ENCODE data around the gene SNX10.

GRCh38 chr7:26343837-26344236 lies 52.2 kb downstream of the SNX10 start:
- TF ChIP-seq, protein P1, sequence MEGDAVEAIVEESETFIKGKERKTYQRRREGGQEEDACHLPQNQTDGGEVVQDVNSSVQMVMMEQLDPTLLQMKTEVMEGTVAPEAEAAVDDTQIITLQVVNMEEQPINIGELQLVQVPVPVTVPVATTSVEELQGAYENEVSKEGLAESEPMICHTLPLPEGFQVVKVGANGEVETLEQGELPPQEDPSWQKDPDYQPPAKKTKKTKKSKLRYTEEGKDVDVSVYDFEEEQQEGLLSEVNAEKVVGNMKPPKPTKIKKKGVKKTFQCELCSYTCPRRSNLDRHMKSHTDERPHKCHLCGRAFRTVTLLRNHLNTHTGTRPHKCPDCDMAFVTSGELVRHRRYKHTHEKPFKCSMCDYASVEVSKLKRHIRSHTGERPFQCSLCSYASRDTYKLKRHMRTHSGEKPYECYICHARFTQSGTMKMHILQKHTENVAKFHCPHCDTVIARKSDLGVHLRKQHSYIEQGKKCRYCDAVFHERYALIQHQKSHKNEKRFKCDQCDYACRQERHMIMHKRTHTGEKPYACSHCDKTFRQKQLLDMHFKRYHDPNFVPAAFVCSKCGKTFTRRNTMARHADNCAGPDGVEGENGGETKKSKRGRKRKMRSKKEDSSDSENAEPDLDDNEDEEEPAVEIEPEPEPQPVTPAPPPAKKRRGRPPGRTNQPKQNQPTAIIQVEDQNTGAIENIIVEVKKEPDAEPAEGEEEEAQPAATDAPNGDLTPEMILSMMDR (IDR thresholded peaks at IDR 0.05; ENCODE audit: low read length) = no peak
- TF ChIP-seq EZH2phosphoT487 (IDR thresholded peaks at IDR 0.05; ENCODE audit: low read length) = no peak
